ENCODE measurements around the gene BFSP1. TPM values are rescaled to one million over a fixed set of nuclear protein-coding genes. Genes with fewer than 3 reads are reported as not detected.
A peak's percentile ranks its signal among the peaks of the same experiment; 100 is the strongest.

BFSP1 gene
- polyA plus RNA-seq, 1 of the 3 experiments (the other 2 are of a cell fraction), result 7.1 TPM

- no peak for TF ChIP-seq REST (IDR thresholded peaks at IDR 0.05; ENCODE audit: low read depth, low read length)
- TF ChIP-seq RXRA (IDR thresholded peaks at IDR 0.05; ENCODE audit: borderline replicate concordance, low read depth), result no peak
- no peak for TF ChIP-seq TCF12 (IDR thresholded peaks at IDR 0.05)
- TF ChIP-seq TAF1 (IDR thresholded peaks at IDR 0.05; ENCODE audit: borderline replicate concordance, low read depth, low read length), result no peak
- TF ChIP-seq NFIC (IDR thresholded peaks at IDR 0.05; ENCODE audit: borderline replicate concordance), result no peak
- TF ChIP-seq USF1 (IDR thresholded peaks at IDR 0.05; ENCODE audit: borderline replicate concordance, low read depth), result no peak
- TF ChIP-seq SIN3A (IDR thresholded peaks at IDR 0.05; ENCODE audit: borderline replicate concordance, low read depth, low read length), result no peak
- TF ChIP-seq CTCF (IDR thresholded peaks at IDR 0.05), result no peak
- no peak for TF ChIP-seq NRF1 (IDR thresholded peaks at IDR 0.05; ENCODE audit: low read depth, low read length)
Measured at GRCh38 chr20:17542481-17542880, 11.3 kb upstream of the BFSP1 start (continued).

GRCh38 chr20:17541996-17542395, 10.8 kb upstream of the BFSP1 start:
- H3K9me3 ChIP-seq, result no peaks in the 10 kb centered on the region
- WGBS (ENCODE audit: low lambda C conversion rate), result 93% methylated on average over 5 of the region's 5 CpGs
- peak overlapping the region in 1 of 2 experiments; percentile 96; a peak in 2 of 4 replicates for H3K27ac ChIP-seq (ENCODE audit: low read depth in 2 of 2, low read length in 1 of 2)
- H3F3A ChIP-seq (replicated peaks; ENCODE audit: insufficient read depth), result peaks cover 30% of the 10 kb centered on the region
- H3K79me2 ChIP-seq (ENCODE audit: insufficient read depth), result no peaks in the 10 kb centered on the region
- DNase-seq, result no peak
- H3K4me3 ChIP-seq (ENCODE audit: low read depth in 2 of 2, low read length in 1 of 2), result no peak overlapping the region
- H3K9ac ChIP-seq, result no peak overlapping the region
- POLR2A ChIA-PET, result no interaction called here
- peaks cover 0 to 15% of the 10 kb centered on the region in 2 experiments; a peak in 2 of 4 replicates for H3K4me1 ChIP-seq (ENCODE audit: control insufficient read depth in 1 of 2, insufficient read depth in 2 of 2, low read depth in 1 of 2, low read length in 1 of 2)
- no peaks in the 10 kb centered on the region for H4K20me1 ChIP-seq (ENCODE audit: insufficient read depth)
- no peak overlapping the region for H2AFZ ChIP-seq (ENCODE audit: low read depth)
- CTCF ChIA-PET, result interaction anchor here (0.5 to 6.2 kb wide), 7 partner anchors 17 to 454 kb away, joined by 3 to 30 read pairs (median 4); partner anchors contain the start of gene DSTN
- no peaks in the 10 kb centered on the region for H3K27me3 ChIP-seq (ENCODE audit: insufficient read depth)
- no peaks in the 10 kb centered on the region for H3K36me3 ChIP-seq (replicated peaks in 1 of 2; ENCODE audit: control insufficient read depth in 1 of 2, insufficient read depth in 2 of 2, low read length in 1 of 2)
- H3K9me2 ChIP-seq, result no peaks in the 10 kb centered on the region
- peak overlapping the region; percentile 46 for H3K4me2 ChIP-seq
- TF ChIP-seq RAD21 (IDR thresholded peaks at IDR 0.05; ENCODE audit: low read length) (no peak), GABPA (IDR thresholded peaks at IDR 0.05; ENCODE audit: low read depth) (no peak), GATA2 (CRISPR knock-in tag; IDR thresholded peaks at IDR 0.05) (no peak), CHD2 (IDR thresholded peaks at IDR 0.05; ENCODE audit: low read length, partially characterized antibody) (no peak), IRF3 (IDR thresholded peaks at IDR 0.05; ENCODE audit: low read depth, low read length) (no peak), YY1 (IDR thresholded peaks at IDR 0.05; ENCODE audit: low read depth) (no peak), MAX (IDR thresholded peaks at IDR 0.05; ENCODE audit: low read depth) (no peak), POLR2AphosphoS5 (IDR thresholded peaks at IDR 0.05; ENCODE audit: low read depth, low read length) (no peak), CTCF (IDR thresholded peaks at IDR 0.05) (no peak), REST (IDR thresholded peaks at IDR 0.05; ENCODE audit: low read depth, low read length) (no peak)

All from SK-N-SH (cell line).